SK-N-SH (cell line): ENCODE results near the gene GHR. TPM values are rescaled to one million over a fixed set of nuclear protein-coding genes. Genes with fewer than 3 reads are reported as not detected.

Experiments
- CTCF ChIA-PET: fragments of 300-600, 350-600 bp; formaldehyde crosslinking; extraction: SDS; loops from one replicate; lab custom pipeline; 2021; lab: Yijun Ruan, JAX
- POLR2A ChIA-PET: fragments of 350-600 bp; sonication (Branson Sonifier 250); formaldehyde crosslinking; extraction: SDS; loops from one replicate; lab custom pipeline; 2020; ENCODE audit warnings: antibody characterized with exemption, inconsistent platforms; lab: Yijun Ruan, JAX
- DNase-seq: peaks from one replicate; pipeline ENCODE4 v3.0.0; 2012
- H2AFZ ChIP-seq: fragments of 200-600 bp; sonication (generic); 2 replicates; pipeline ENCODE4 v1.8.1; 2016; ENCODE audit warnings: antibody characterized with exemption, mild to moderate bottlenecking, low read depth
- H3F3A ChIP-seq: fragments of 200-600 bp; sonication (generic); replicated peaks from 2 replicates; pipeline ENCODE3; 2016; ENCODE audit warnings: antibody characterized with exemption, mild to moderate bottlenecking; ENCODE audit not compliant: insufficient read depth
- H3K27ac ChIP-seq, 2 experiments: fragments of 200-500 bp in 1 of 2; fragments of 200-600 bp in 1 of 2; sonication (Bioruptor generic) in 1 of 2; sonication (generic), shearing (Covaris generic) in 1 of 2; 2 replicates each; pipeline versions ENCODE4 v1.5.1 to v1.6.1; 2014 to 2016; ENCODE audit warnings: low read depth in 2 of 2, inconsistent platforms in 1 of 2, low read length in 1 of 2, mild to moderate bottlenecking in 1 of 2, mixed read lengths in 1 of 2
- H3K27me3 ChIP-seq: fragments of 200-600 bp; sonication (generic), shearing (Covaris generic); 2 replicates; pipeline ENCODE4 v1.6.1; 2016; ENCODE audit warnings: mixed run types; ENCODE audit not compliant: insufficient read depth
- H3K36me3 ChIP-seq, 2 experiments: fragments of 200-500 bp in 1 of 2; fragments of 200-600 bp in 1 of 2; sonication (Bioruptor generic) in 1 of 2; sonication (generic) in 1 of 2; replicated peaks in 1 of 2; 2 replicates each; pipeline versions ENCODE3 to v1.5.1; 2014 to 2016; ENCODE audit warnings: low read length in 1 of 2, mild to moderate bottlenecking in 1 of 2; ENCODE audit not compliant: insufficient read depth in 2 of 2, control insufficient read depth in 1 of 2
- H3K4me1 ChIP-seq, 2 experiments: fragments of 200-500 bp in 1 of 2; fragments of 200-600 bp in 1 of 2; sonication (Bioruptor generic) in 1 of 2; sonication (generic), shearing (Covaris generic) in 1 of 2; 2 replicates each; pipeline versions ENCODE4 v1.5.1 to v1.6.1; 2014 to 2016; ENCODE audit warnings: low read depth in 1 of 2, low read length in 1 of 2, mixed run types in 1 of 2; ENCODE audit not compliant: insufficient read depth in 2 of 2, control insufficient read depth in 1 of 2
- H3K4me2 ChIP-seq: fragments of 200-600 bp; sonication (generic), shearing (Covaris generic); 2 replicates; pipeline ENCODE4 v1.6.1; 2017; ENCODE audit warnings: mixed run types
- H3K4me3 ChIP-seq, 2 experiments: fragments of 200-500 bp in 1 of 2; fragments of 200-600 bp in 1 of 2; sonication (Bioruptor generic) in 1 of 2; sonication (generic), shearing (Covaris generic) in 1 of 2; 2 replicates each; pipeline versions ENCODE4 v1.5.1 to v1.8.1; 2014 to 2016; ENCODE audit warnings: low read depth in 2 of 2, inconsistent platforms in 1 of 2, low read length in 1 of 2, mild to moderate bottlenecking in 1 of 2, mixed read lengths in 1 of 2, moderate library complexity in 1 of 2
- H3K79me2 ChIP-seq: fragments of 200-600 bp; sonication (generic); 2 replicates; pipeline ENCODE4 v1.8.1; 2017; ENCODE audit warnings: mild to moderate bottlenecking; ENCODE audit not compliant: insufficient read depth
- H3K9ac ChIP-seq: fragments of 200-600 bp; sonication (generic); 2 replicates; pipeline ENCODE4 v1.6.1; 2017; ENCODE audit warnings: mixed run types
- H3K9me2 ChIP-seq: fragments of 200-600 bp; sonication (generic); 2 replicates; pipeline ENCODE4 v1.6.1; 2017; ENCODE audit warnings: mixed run types
- H3K9me3 ChIP-seq: fragments of 200-600 bp; sonication (generic); 2 replicates; pipeline ENCODE4 v1.6.1; 2017; ENCODE audit warnings: mixed run types, mild to moderate bottlenecking, moderate library complexity
- H4K20me1 ChIP-seq: fragments of 200-600 bp; sonication (generic); 2 replicates; pipeline ENCODE4 v1.6.1; 2017; ENCODE audit warnings: mild to moderate bottlenecking, mixed run types; ENCODE audit not compliant: insufficient read depth
- EP300 ChIP-seq, 2 experiments: IDR thresholded peaks; 2 replicates each; pipeline versions ENCODE4 v1.4.0 to v1.6.1; 2012; ENCODE audit warnings: borderline replicate concordance in 1 of 2, low read depth in 1 of 2, low read length in 1 of 2
- EZH2phosphoT487 ChIP-seq: fragments of 200-600 bp; sonication (generic); IDR thresholded peaks from 2 replicates; pipeline ENCODE4 v1.6.1; 2017; ENCODE audit warnings: low read depth, mixed run types, mild to moderate bottlenecking, antibody characterized with exemption, moderate library complexity, borderline replicate concordance
- GATA2 ChIP-seq: sonication (generic); formaldehyde crosslinking; IDR thresholded peaks from 2 replicates; pipeline ENCODE4 v1.5.0; 2020; ENCODE audit warnings: mild to moderate bottlenecking, missing genetic modification reagents
- IRF3 ChIP-seq: fragments of 150-350 bp; IDR thresholded peaks from 2 replicates; pipeline ENCODE4 v1.6.1; 2016; ENCODE audit warnings: mild to moderate bottlenecking, low read depth, low read length
- JUND ChIP-seq: IDR thresholded peaks from 2 replicates; pipeline ENCODE4 v1.4.0; 2012
- MAX ChIP-seq: IDR thresholded peaks from 2 replicates; pipeline ENCODE4 v1.4.0; 2012; ENCODE audit warnings: low read depth
- MXI1 ChIP-seq: IDR thresholded peaks from 2 replicates; pipeline ENCODE4 v1.6.1; 2012; ENCODE audit warnings: mild to moderate bottlenecking, low read depth, low read length, improper control_type of control experiment
- RCOR1 ChIP-seq: fragments of 150-350 bp; IDR thresholded peaks from 2 replicates; pipeline ENCODE4 v1.6.1; 2017; ENCODE audit warnings: antibody characterized with exemption, low read length
- TAF1 ChIP-seq: IDR thresholded peaks from 2 replicates; pipeline ENCODE4 v1.6.1; 2012; ENCODE audit warnings: low read depth, mild to moderate bottlenecking, low read length, moderate library complexity, borderline replicate concordance
- TEAD4 ChIP-seq: IDR thresholded peaks from 2 replicates; pipeline ENCODE4 v1.4.0; 2012; ENCODE audit warnings: mild to moderate bottlenecking, borderline replicate concordance; ENCODE audit not compliant: insufficient read depth
- USF2 ChIP-seq: fragments of 150-350 bp; IDR thresholded peaks from 2 replicates; pipeline ENCODE4 v1.6.1; 2017; ENCODE audit warnings: antibody characterized with exemption, low read length, low read depth, borderline replicate concordance
- WGBS: methylation state at CpG from one replicate; pipeline ENCODE4 v1.1.6; 2017; ENCODE audit warnings: low lambda C conversion rate; 5-methylcytosine and 5-hydroxymethylcytosine counted together
- polyA plus RNA-seq, 3 experiments: library from polyadenylated mRNA; depleted of rRNA; stranded (reverse); fragments of >200 nt; gene quantifications; 2 replicates each; pipeline ENCODE4 v1.2.3, GENCODE V29; 2012

Gene GHR
- polyA plus RNA-seq, 1 of the 3 experiments (the other 2 are of a cell fraction) = 0.03 TPM

GRCh38 chr5:42626462-42626861 is 203.2 kb downstream of the GHR start:
- Histone ChIP-seq H3K4me3 (no peak overlapping the region), H3K9me2 (no peaks in the 10 kb centered on the region), H3K9ac (no peak overlapping the region), H3K4me2 (no peak overlapping the region), H3K79me2 (no peaks in the 10 kb centered on the region), H3F3A (no peaks in the 10 kb centered on the region), H3K36me3 (no peaks in the 10 kb centered on the region)
- DNase-seq = no peak
- no peak for TF ChIP-seq RCOR1
- no peak for TF ChIP-seq EP300 (IDR thresholded peaks at IDR 0.05; ENCODE audit: borderline replicate concordance in 1 of 2, low read depth in 1 of 2, low read length in 1 of 2)
- TF ChIP-seq GATA2 (CRISPR knock-in tag) = no peak
- no peak for TF ChIP-seq TEAD4
- TF ChIP-seq MXI1 = no peak
- no peak for TF ChIP-seq JUND
- TF ChIP-seq, all 33 proteins: peak for 0
- Histone ChIP-seq H3K4me1 (no peaks in the 10 kb centered on the region), H2AFZ (no peak overlapping the region), H3K9me3 (no peaks in the 10 kb centered on the region), H3K27ac (no peak overlapping the region), H3K27me3 (no peaks in the 10 kb centered on the region), H4K20me1 (no peaks in the 10 kb centered on the region)
- WGBS = 0% methylated on average over 4 of the region's 4 CpGs
- CTCF ChIA-PET = no interaction called here
- POLR2A ChIA-PET = no interaction called here

GRCh38 chr5:42628821-42629220 is 205.6 kb downstream of the GHR start:
- Histone ChIP-seq H3K36me3 (no peaks in the 10 kb centered on the region), H3K4me2 (no peak overlapping the region), H2AFZ (no peak overlapping the region), H3K27ac (no peak overlapping the region), H3K4me1 (no peaks in the 10 kb centered on the region), H3K27me3 (no peaks in the 10 kb centered on the region), H3K9me3 (no peaks in the 10 kb centered on the region), H3K9ac (no peak overlapping the region), H3K9me2 (no peaks in the 10 kb centered on the region), H3K4me3 (no peak overlapping the region), H4K20me1 (no peaks in the 10 kb centered on the region), H3F3A (no peaks in the 10 kb centered on the region), H3K79me2 (no peaks in the 10 kb centered on the region)
- WGBS = 0% methylated on average over 1 of the region's 1 CpG
- no peak for DNase-seq
- POLR2A ChIA-PET = no interaction called here
- CTCF ChIA-PET = no interaction called here
- TF ChIP-seq USF2 (no peak), TAF1 (no peak), GATA2 (CRISPR knock-in tag) (no peak), EZH2phosphoT487 (no peak), IRF3 (no peak), MAX (no peak)
